Esophagus muscularis mucosa (tissue), 4 donors: Measurements from ENCODE around the gene HMOX1. TPM values are rescaled to one million over a fixed set of nuclear protein-coding genes. Genes with fewer than 3 reads are reported as not detected.
A peak's percentile ranks its signal among the peaks of the same experiment; 100 is the strongest.

Source experiments
- DNase-seq: peaks from one replicate; pipeline ENCODE4 v3.0.0-alpha.2; 2017; ENCODE audit errors: extremely low spot score
- H3K27ac ChIP-seq, 4 donors: fragments of 200-600 bp; sonication (generic); replicated peaks in 1 of 4; 1 replicate in 3 of 4; 2 replicates in 1 of 4; pipeline ENCODE4 v1.5.1; 2016 to 2019; ENCODE audit warnings: mild to moderate bottlenecking in 1 of 4
- H3K27me3 ChIP-seq, 4 donors: fragments of 200-600 bp; sonication (generic); one replicate each; pipeline versions ENCODE4 v1.5.1 to v1.6.0; 2016 to 2019
- H3K36me3 ChIP-seq, 4 donors: fragments of 200-600 bp; sonication (generic); one replicate each; pipeline ENCODE4 v1.5.1; 2016 to 2019
- H3K4me1 ChIP-seq, 4 donors: fragments of 200-600 bp; sonication (generic); one replicate each; pipeline ENCODE4 v1.5.1; 2016 to 2019
- H3K4me3 ChIP-seq, 4 donors: fragments of 200-600 bp; sonication (generic); 1 replicate in 2 of 4; 2 replicates in 2 of 4; pipeline ENCODE4 v1.5.1; 2016 to 2019; ENCODE audit warnings: mild to moderate bottlenecking in 4 of 4, moderate library complexity in 1 of 4
- H3K9me3 ChIP-seq, 4 donors: fragments of 200-600 bp; sonication (generic); 1 replicate in 3 of 4; 2 replicates in 1 of 4; pipeline ENCODE4 v1.5.1; 2016 to 2019
- CTCF ChIP-seq, 3 experiments: fragments of 200-600 bp in 2 of 3; fragments of 450-650 bp in 1 of 3; sonication (generic) in 2 of 3; IDR thresholded peaks; one replicate each; pipeline ENCODE4 v1.5.1; 2017 to 2019; ENCODE audit warnings: antibody characterized with exemption in 3 of 3, mild to moderate bottlenecking in 2 of 3, moderate library complexity in 1 of 3
- EP300 ChIP-seq: sonication (generic); formaldehyde crosslinking; IDR thresholded peaks from one replicate; pipeline ENCODE4 v1.6.1; 2017; ENCODE audit warnings: antibody characterized with exemption
- POLR2A ChIP-seq: fragments of 450-650 bp; IDR thresholded peaks from one replicate; pipeline ENCODE4 v1.6.1; 2017; ENCODE audit warnings: antibody characterized with exemption, moderate library complexity, mild to moderate bottlenecking, low read depth
- POLR2AphosphoS5 ChIP-seq, 2 donors: sonication (generic); formaldehyde crosslinking; IDR thresholded peaks; one replicate each; pipeline ENCODE4 v1.6.1; 2017; ENCODE audit warnings: antibody characterized with exemption in 2 of 2
- WGBS: methylation state at CpG from one replicate; pipeline ENCODE4 v1.1.5; 2018; 5-methylcytosine and 5-hydroxymethylcytosine counted together
- intact Hi-C: fragments of 100-400 bp; cut with DNase I; formaldehyde crosslinking; loops from one replicate; pipeline ENCODE4 v1.15.1; 2023
- total RNA-seq, 4 donors: library from RNA; depleted of rRNA; stranded (reverse); fragments of >200 nt; gene quantifications; one replicate each; pipeline versions ENCODE4 v1.1.0 to v1.2.1, GENCODE V29; 2016

Gene HMOX1
- total RNA-seq, 4 donors from 2014 or later = 8.7 to 603 (median 13.0) TPM

DNA sequence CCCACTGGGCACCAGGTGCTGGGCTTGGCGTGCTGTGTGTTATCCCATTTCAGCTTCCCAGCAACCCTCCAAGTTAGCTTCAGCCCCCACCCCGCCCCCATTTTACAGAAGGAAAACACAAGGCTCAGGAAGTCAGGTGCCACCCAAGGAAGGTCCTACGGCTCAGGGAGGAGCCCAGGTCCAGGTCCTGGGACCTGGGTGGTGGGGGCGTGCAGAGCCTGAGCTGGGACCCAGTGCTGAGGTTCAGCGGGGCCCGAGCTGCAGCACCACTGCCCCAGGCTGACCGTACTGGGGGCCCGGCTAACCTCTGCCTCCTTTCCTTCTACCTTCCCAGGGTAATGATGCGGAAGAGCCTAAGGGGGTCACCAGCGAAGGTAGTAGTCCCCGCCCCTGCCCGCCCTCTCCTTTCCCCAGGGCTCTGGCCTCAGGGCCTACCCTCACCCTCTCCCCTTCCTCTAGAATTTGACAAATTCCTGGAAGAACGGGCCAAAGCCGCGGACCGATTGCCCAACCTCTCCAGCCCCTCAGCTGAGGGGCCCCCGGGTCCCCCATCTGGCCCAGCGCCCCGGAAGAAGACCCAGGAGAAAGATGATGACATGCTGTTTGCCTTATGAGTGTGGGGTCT is 34.2 kb upstream of the HMOX1 start:
- peaks cover 16 to 25% (median 22%) of the 10 kb centered on the region in 4 donors for H3K4me1 ChIP-seq
- peaks cover 18 to 72% (median 66%) of the 10 kb centered on the region in 4 donors for H3K36me3 ChIP-seq
- intact Hi-C loops = loop anchor here (10.0 kb wide), 1 partner anchor 68 kb away; no protein-coding TSS in a partner anchor

GRCh38 chr22:35347462-35347861 is 33.4 kb upstream of the HMOX1 start:
- Histone ChIP-seq H3K27ac (no peak overlapping the region), H3K4me3 (no peak overlapping the region), H3K4me1 (peaks cover 17 to 33% (median 30%) of the 10 kb centered on the region in 4 donors), H3K36me3 (peaks cover 14 to 64% (median 58%) of the 10 kb centered on the region in 4 donors), H3K27me3 (no peaks in the 10 kb centered on the region), H3K9me3 (no peaks in the 10 kb centered on the region)
- TF ChIP-seq POLR2AphosphoS5 (IDR thresholded peaks at IDR 0.05) (no peak), POLR2A (no peak), CTCF (IDR thresholded peaks at IDR 0.05) (no peak)
- no CpG with 5 or more reads among the region's 10 CpGs for WGBS
- DNase-seq = no peak
- intact Hi-C loops = loop anchor here (10.0 kb wide), 1 partner anchor 67 kb away; no protein-coding TSS in a partner anchor

More for the DNA sequence above, 34.2 kb upstream of the HMOX1 start:
- Histone ChIP-seq H3K27me3 (no peaks in the 10 kb centered on the region), H3K9me3 (no peaks in the 10 kb centered on the region), H3K27ac (no peak overlapping the region), H3K4me3 (no peak overlapping the region)
- DNase-seq = no peak
- WGBS = 88% methylated on average over 13 of the region's 19 CpGs
- TF ChIP-seq POLR2A (no peak), POLR2AphosphoS5 (IDR thresholded peaks at IDR 0.05) (no peak), EP300 (no peak), CTCF (IDR thresholded peaks at IDR 0.05) (no peak)

DNA sequence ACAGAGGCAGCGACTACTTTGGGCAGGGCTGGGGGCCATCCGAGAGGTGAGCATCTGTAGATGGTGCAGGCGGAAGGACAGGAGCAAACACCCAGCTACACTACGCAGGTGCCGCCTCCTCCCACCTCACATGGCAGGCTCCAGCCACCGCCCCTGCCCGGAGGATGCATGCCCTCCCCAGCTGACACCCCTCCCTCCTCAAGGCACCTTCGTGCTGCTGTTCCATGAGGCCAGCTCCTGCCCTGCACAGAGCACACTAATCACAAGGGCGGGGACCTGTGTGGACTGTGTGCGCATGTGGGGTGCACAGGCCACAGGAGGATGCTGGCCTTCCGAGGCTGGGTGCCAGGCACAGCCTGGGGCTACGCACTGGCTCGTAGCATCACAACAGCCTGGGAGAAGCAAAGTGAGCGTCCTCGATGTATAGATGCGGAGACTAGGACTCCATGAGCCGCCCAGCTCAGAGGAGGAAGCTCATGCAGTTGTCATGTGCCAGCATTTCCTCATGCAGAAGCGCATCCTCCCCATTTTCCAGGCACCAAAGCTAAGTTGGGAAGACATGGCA is 32.8 kb upstream of the HMOX1 start:
- peaks cover 14 to 59% (median 54%) of the 10 kb centered on the region in 4 donors for H3K36me3 ChIP-seq
- WGBS = 77% methylated on average over 8 of the region's 18 CpGs
- H3K4me3 ChIP-seq = no peak overlapping the region
- peaks cover 17 to 39% (median 34%) of the 10 kb centered on the region in 4 donors for H3K4me1 ChIP-seq
- no peak for DNase-seq
- H3K9me3 ChIP-seq = no peaks in the 10 kb centered on the region
- intact Hi-C loops = loop anchor here (10.0 kb wide), 1 partner anchor 67 kb away; no protein-coding TSS in a partner anchor
- no peak for TF ChIP-seq EP300
- H3K27me3 ChIP-seq = no peaks in the 10 kb centered on the region
- H3K27ac ChIP-seq = no peak overlapping the region

- intact Hi-C loops = loop anchor here (10.0 kb wide), 1 partner anchor 66 kb away; no protein-coding TSS in a partner anchor
- Histone ChIP-seq H3K27ac (no peak overlapping the region), H3K27me3 (no peaks in the 10 kb centered on the region), H3K9me3 (no peaks in the 10 kb centered on the region), H3K4me1 (peaks cover 17 to 40% (median 34%) of the 10 kb centered on the region in 4 donors), H3K36me3 (peaks cover 14 to 53% (median 49%) of the 10 kb centered on the region in 4 donors), H3K4me3 (no peak overlapping the region)
- TF ChIP-seq CTCF (IDR thresholded peaks at IDR 0.05) = no peak
- TF ChIP-seq EP300 = no peak
- TF ChIP-seq POLR2AphosphoS5 (IDR thresholded peaks at IDR 0.05) = no peak
- no peak for TF ChIP-seq POLR2A
- no CpG with 5 or more reads among the region's 5 CpGs for WGBS
- no peak for DNase-seq
Measured at GRCh38 chr22:35348703-35349102, 32.2 kb upstream of the HMOX1 start.

DNA sequence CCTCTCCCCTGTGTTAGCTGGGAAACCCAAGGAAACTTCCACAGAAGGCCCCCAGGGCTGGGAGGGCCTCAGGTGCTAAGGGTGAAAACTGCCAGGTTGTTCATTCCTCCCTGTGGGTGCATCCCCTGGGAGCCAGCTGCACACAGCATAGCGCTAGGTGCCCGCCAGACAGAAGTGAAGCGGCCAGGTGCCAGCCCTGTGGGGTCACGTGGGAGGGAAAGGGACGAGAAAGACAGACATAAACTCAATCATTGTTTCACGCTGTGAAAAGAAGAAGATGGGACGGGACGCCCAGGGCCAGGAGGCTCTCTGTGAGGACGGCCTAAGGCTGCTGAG is 31.6 kb upstream of the HMOX1 start:
- Histone ChIP-seq H3K27me3 (no peaks in the 10 kb centered on the region), H3K9me3 (no peaks in the 10 kb centered on the region), H3K4me3 (no peak overlapping the region), H3K36me3 (peaks cover 14 to 46% (median 43%) of the 10 kb centered on the region in 4 donors), H3K27ac (peak overlapping the region in 2 of 4 donors; percentile 10 to 88), H3K4me1 (peaks cover 17 to 40% (median 34%) of the 10 kb centered on the region in 4 donors)
- WGBS = 80% methylated on average over 9 of the region's 9 CpGs
- TF ChIP-seq EP300 (no peak), CTCF (IDR thresholded peaks at IDR 0.05) (no peak), POLR2A (no peak), POLR2AphosphoS5 (IDR thresholded peaks at IDR 0.05) (no peak)
- intact Hi-C loops = loop anchor here (10.0 kb wide), 1 partner anchor 65 kb away; no protein-coding TSS in a partner anchor
- DNase-seq = no peak
